K562 (cell line): ENCODE measurements around the gene ITGA1. TPM values are rescaled to one million over a fixed set of nuclear protein-coding genes. Genes with fewer than 3 reads are reported as not detected.

Experiments
- ATAC-seq: fragments of 200-7000 bp; cut with Tn5 transposase; 3 replicates; pipeline ENCODE4 v1.9.1; 2020; ENCODE audit warnings: moderate library complexity
- BruUV-seq: library from RNA; stranded (reverse); fragments of 400-500 nt; replicated peaks from 2 replicates; lab custom pipeline; 2021; lab: Mats Ljungman, UMichigan
- CTCF ChIA-PET: fragments of 300-600 bp; formaldehyde crosslinking; extraction: SDS; loops from one replicate; lab custom pipeline; 2021; ENCODE audit warnings: low intra/inter-chr PET ratio; lab: Yijun Ruan, JAX
- POLR2A ChIA-PET: fragments of 300-600, 350-650 bp; sonication (Branson Sonifier 250); formaldehyde crosslinking; extraction: SDS; loops from one replicate; lab custom pipeline; 2021; ENCODE audit warnings: antibody characterized with exemption, inconsistent platforms; lab: Yijun Ruan, JAX
- DNase-seq, 4 experiments: peaks; one replicate each; pipeline versions ENCODE4 v3.0.0 to v3.0.0-alpha.2; 2011 to 2018; ENCODE audit warnings: low spot score in 3 of 4, mixed read lengths in 3 of 4; ENCODE audit errors: extremely low read depth in 1 of 4
- FAIRE-seq: peaks from 2 replicates; lab custom pipeline; 2011; peaks lifted over from hg19 to GRCh38; lab: Jason Lieb, UNC
- H2AFZ ChIP-seq: 2 replicates; pipeline ENCODE4 v1.6.0; 2011; ENCODE audit warnings: low read depth, low read length, control low read depth, inconsistent platforms
- H3K27ac ChIP-seq: fragments of 200-600 bp; 3 replicates; pipeline ENCODE4 v1.8.0; 2011; ENCODE audit warnings: low read depth, mild to moderate bottlenecking, control low read depth, inconsistent platforms, low read length, moderate library complexity, mixed read lengths; ENCODE audit errors: extremely low read depth
- H3K27me3 ChIP-seq, 2 experiments: fragments of 300-600 bp in 1 of 2; 2 replicates in 1 of 2; 3 replicates in 1 of 2; pipeline versions ENCODE4 v1.6.0 to v1.8.0; 2011; ENCODE audit warnings: inconsistent platforms in 2 of 2, low read length in 2 of 2, mild to moderate bottlenecking in 1 of 2, mixed read lengths in 1 of 2, moderate library complexity in 1 of 2; ENCODE audit not compliant: control insufficient read depth in 2 of 2, insufficient read depth in 2 of 2
- H3K36me3 ChIP-seq: fragments of 300-600 bp; 3 replicates; pipeline ENCODE4 v1.8.0; 2011; ENCODE audit warnings: mild to moderate bottlenecking, low read length, inconsistent platforms; ENCODE audit not compliant: control insufficient read depth, insufficient read depth
- H3K4me1 ChIP-seq, 2 experiments: fragments of 200-600 bp in 1 of 2; replicated peaks in 1 of 2; 2 replicates in 1 of 2; 3 replicates in 1 of 2; pipeline versions ENCODE4 v1.5.1 to v1.8.0; 2011; ENCODE audit warnings: inconsistent platforms in 2 of 2, low read length in 2 of 2, mild to moderate bottlenecking in 1 of 2, mixed read lengths in 1 of 2, moderate library complexity in 1 of 2; ENCODE audit not compliant: control insufficient read depth in 2 of 2, insufficient read depth in 2 of 2
- H3K4me2 ChIP-seq: 2 replicates; pipeline ENCODE4 v1.6.1; 2011; ENCODE audit warnings: low read length, control low read depth, inconsistent platforms, mixed read lengths; ENCODE audit not compliant: insufficient read depth
- H3K4me3 ChIP-seq: fragments of 200-600 bp; sonication (generic), shearing (Covaris generic); 2 replicates; pipeline ENCODE4 v1.5.1; 2016; ENCODE audit warnings: control low read depth, inconsistent platforms
- H3K79me2 ChIP-seq: fragments of 200-600 bp; 3 replicates; pipeline ENCODE4 v1.8.0; 2011; ENCODE audit warnings: low read length, inconsistent platforms; ENCODE audit not compliant: control insufficient read depth, insufficient read depth
- H3K9ac ChIP-seq, 2 experiments: 2 replicates each; pipeline versions ENCODE4 v1.6.0 to v1.6.1; 2011; ENCODE audit warnings: low read depth in 2 of 2, low read length in 2 of 2, control low read depth in 1 of 2, inconsistent platforms in 1 of 2, mild to moderate bottlenecking in 1 of 2, mixed read lengths in 1 of 2; ENCODE audit not compliant: insufficient read depth in 1 of 2
- H3K9me1 ChIP-seq: one replicate; pipeline ENCODE4 v1.6.0; 2011; ENCODE audit warnings: inconsistent platforms, mild to moderate bottlenecking, low read length, moderate library complexity; ENCODE audit not compliant: control insufficient read depth, insufficient read depth
- H3K9me3 ChIP-seq: replicated peaks from 2 replicates; pipeline ENCODE4 v1.5.1; 2011; ENCODE audit warnings: low read depth, low read length, inconsistent platforms; ENCODE audit not compliant: control insufficient read depth, insufficient read depth
- H4K20me1 ChIP-seq: replicated peaks from 2 replicates; pipeline ENCODE4 v1.6.1; 2011; ENCODE audit warnings: low read length, inconsistent platforms, mixed read lengths; ENCODE audit not compliant: control insufficient read depth, insufficient read depth
- ARID3B ChIP-seq: fragments of 250-450 bp; sonication (Bioruptor Pico); IDR thresholded peaks from 2 replicates; pipeline ENCODE4 v1.4.0; 2020; ENCODE audit warnings: borderline replicate concordance
- GABPB1 ChIP-seq: sonication (generic); formaldehyde crosslinking; IDR thresholded peaks from 2 replicates; pipeline ENCODE4 v1.8.0; 2022; ENCODE audit warnings: mild to moderate bottlenecking, missing genetic modification reagents
- HDGF ChIP-seq: fragments of 450-650 bp; IDR thresholded peaks from 2 replicates; pipeline ENCODE4 v1.6.1; 2016
- HMGN3 ChIP-seq: IDR thresholded peaks from 2 replicates; pipeline ENCODE4 v1.6.1; 2011; ENCODE audit warnings: borderline replicate concordance, low read depth, mild to moderate bottlenecking, mixed read lengths, low read length; ENCODE audit not compliant: insufficient read length; ENCODE audit errors: extremely low read depth
- KAT2B ChIP-seq: IDR thresholded peaks from one replicate; pipeline ENCODE4 v1.6.1; 2012; ENCODE audit warnings: low read depth, mild to moderate bottlenecking, control low read depth, inconsistent platforms, low read length, moderate library complexity
- PCBP1 ChIP-seq: fragments of 200-400 bp; formaldehyde crosslinking; IDR thresholded peaks from 2 replicates; pipeline ENCODE4 v1.6.1; 2018; ENCODE audit warnings: mild to moderate bottlenecking, low read depth, low read length; ENCODE audit not compliant: poor library complexity, severe bottlenecking
- POLR3A ChIP-seq: IDR thresholded peaks from 2 replicates; pipeline ENCODE4 v1.6.1; 2011; ENCODE audit warnings: borderline replicate concordance, mild to moderate bottlenecking, moderate library complexity; ENCODE audit not compliant: insufficient read length, insufficient read depth; ENCODE audit errors: extremely low read depth
- POLR3G ChIP-seq: IDR thresholded peaks from 2 replicates; pipeline ENCODE4 v1.6.1; 2011; ENCODE audit not compliant: insufficient read length, insufficient replicate concordance; ENCODE audit errors: extremely low read depth
- RCOR1 ChIP-seq, 2 experiments: IDR thresholded peaks; 2 replicates each; pipeline ENCODE4 v1.6.1; 2012; ENCODE audit warnings: low read depth in 2 of 2, low read length in 2 of 2, borderline replicate concordance in 1 of 2, improper control_type of control experiment in 1 of 2
- TFAP4 ChIP-seq: sonication (generic); formaldehyde crosslinking; IDR thresholded peaks from 2 replicates; pipeline ENCODE4 v1.8.0; 2022; ENCODE audit warnings: missing genetic modification reagents, mild to moderate bottlenecking, moderate library complexity, borderline replicate concordance
- ZNF217 ChIP-seq: sonication (generic); formaldehyde crosslinking; IDR thresholded peaks from 2 replicates; pipeline ENCODE4 v1.8.0; 2022; ENCODE audit warnings: mild to moderate bottlenecking, missing genetic modification reagents
- WGBS: fragments of 100-300 bp; shearing (Covaris generic); methylation state at CpG from one replicate; pipeline ENCODE4 v1.1.6; 2016; ENCODE audit warnings: low coverage, mixed read lengths; ENCODE audit not compliant: insufficient coverage; ENCODE audit errors: missing lambda C conversion rate; 5-methylcytosine and 5-hydroxymethylcytosine counted together
- in situ Hi-C: fragments of 300-500 bp; cut with MboI; formaldehyde crosslinking; loops from 4 replicates; pipeline ENCODE4 v1.15.0; 2018; ENCODE audit warnings: inconsistent platforms, mixed read lengths
- intact Hi-C: fragments of 100-400 bp; cut with micrococcal nuclease; formaldehyde crosslinking; loops from 2 replicates; pipeline ENCODE4 v1.14.2; 2022
- polyA plus RNA-seq, 8 experiments: library from polyadenylated mRNA; depleted of rRNA in 4 of 8; stranded (reverse) in 5 of 8; unstranded in 3 of 8; fragments of >200 nt; fragmentation: Nextera tagmentation in 2 of 8; fragmentation: Illumina TruSeq in 1 of 8; extraction: Ambion mirVana in 2 of 8; extraction: Trizol in 1 of 8; gene quantifications; 2 replicates each; pipeline versions ENCODE4 v1.2.1 to v1.2.3, GENCODE V29; 2011 to 2014; ENCODE audit warnings: inconsistent platforms in 1 of 8, missing spikeins in 1 of 8
- total RNA-seq, 7 experiments: library from RNA; depleted of rRNA in 6 of 7; stranded (reverse); fragments of >200 nt in 6 of 7; fragmentation: Illumina TruSeq in 2 of 7; extraction: Trizol in 2 of 7; gene quantifications; 2 replicates each; pipeline versions ENCODE4 v1.2.1 to v1.2.3, GENCODE V29; 2011 to 2021; ENCODE audit warnings: low replicate concordance in 1 of 7

The ITGA1 gene
- total and polyA plus RNA-seq, 9 of the 15 experiments (the other 6 are each of a cell fraction or from before 2014, with no cell fraction given) = 0.04 to 0.22 TPM; not detected in 7

DNA sequence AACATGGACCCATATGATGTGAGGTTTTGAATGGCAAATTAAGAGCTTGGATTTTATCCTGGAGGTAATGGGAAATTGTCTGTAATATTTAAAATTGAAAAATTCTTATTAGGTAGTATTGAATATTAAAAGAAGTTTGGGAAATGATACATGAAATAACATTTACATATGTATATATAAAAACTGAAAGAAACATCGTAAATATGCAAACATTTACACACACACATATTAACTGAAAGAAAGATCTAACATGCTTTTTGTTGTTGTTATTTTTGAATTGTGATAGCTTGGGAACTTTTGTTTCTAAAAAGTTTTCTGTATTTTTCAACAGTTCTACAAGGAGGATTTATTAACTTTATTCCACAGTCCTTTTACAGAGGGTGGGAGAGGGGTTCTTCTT, 118.6 kb downstream of the ITGA1 start:
- 5% methylated on average over 1 of the region's 1 CpG for WGBS
- POLR2A ChIA-PET = interaction anchor here (0.6 kb wide), 1 partner anchor 1916 kb away, joined by 3 read pairs; no protein-coding TSS in a partner anchor

More for the DNA sequence above, 118.6 kb downstream of the ITGA1 start:
- H3K4me3 ChIP-seq = no peak overlapping the region
- H3K4me1 ChIP-seq = no peaks in the 10 kb centered on the region
- no TSS peak for BruUV-seq
- H3K9me3 ChIP-seq = no peaks in the 10 kb centered on the region
- no peak overlapping the region for H3K27ac ChIP-seq
- no peak for TF ChIP-seq GABPB1 (CRISPR knock-in tag)
- no peak for TF ChIP-seq HMGN3
- TF ChIP-seq ARID3B = no peak
- no peak for TF ChIP-seq POLR3A
- TF ChIP-seq PCBP1 = no peak
- TF ChIP-seq POLR3G = no peak
- TF ChIP-seq KAT2B = no peak
- TF ChIP-seq TFAP4 (CRISPR knock-in tag) = no peak
- TF ChIP-seq ZNF217 = no peak
- TF ChIP-seq RCOR1 (IDR thresholded peaks at IDR 0.05; ENCODE audit: borderline replicate concordance in 1 of 2, low read depth in 2 of 2, low read length in 2 of 2) = no peak
- TF ChIP-seq HDGF = no peak
- H3K79me2 ChIP-seq = no peaks in the 10 kb centered on the region
- in situ Hi-C loops (no loop called here), intact Hi-C loops (no loop called here)
- no peaks in the 10 kb centered on the region for H3K9me1 ChIP-seq
- no peaks in the 10 kb centered on the region; a peak in 1 of 5 replicates for H3K27me3 ChIP-seq
- H3K4me2 ChIP-seq = no peak overlapping the region
- H3K36me3 ChIP-seq = no peaks in the 10 kb centered on the region
- no peak overlapping the region for H2AFZ ChIP-seq
- DNase-seq = no peak
- CTCF ChIA-PET = no interaction called here
- H4K20me1 ChIP-seq = no peaks in the 10 kb centered on the region
- no peak for FAIRE-seq
- H3K9ac ChIP-seq = no peak overlapping the region
- no peak for ATAC-seq
